Neural progenitor cell (in vitro differentiated cells): ENCODE data around the gene SIRT5.

ENCODE experiments used
- EZH2 ChIP-seq: fragments of 200-600 bp; sonication (generic); IDR thresholded peaks from 2 replicates; pipeline ENCODE4 v1.6.1; 2017; ENCODE audit warnings: antibody characterized with exemption, mild to moderate bottlenecking, moderate library complexity
- TF ChIP-seq, protein P1 (sequence below): fragments of 200-600 bp; sonication (generic); IDR thresholded peaks from 2 replicates; pipeline ENCODE4 v1.5.1; 2017; ENCODE audit warnings: antibody characterized with exemption, mild to moderate bottlenecking

DNA sequence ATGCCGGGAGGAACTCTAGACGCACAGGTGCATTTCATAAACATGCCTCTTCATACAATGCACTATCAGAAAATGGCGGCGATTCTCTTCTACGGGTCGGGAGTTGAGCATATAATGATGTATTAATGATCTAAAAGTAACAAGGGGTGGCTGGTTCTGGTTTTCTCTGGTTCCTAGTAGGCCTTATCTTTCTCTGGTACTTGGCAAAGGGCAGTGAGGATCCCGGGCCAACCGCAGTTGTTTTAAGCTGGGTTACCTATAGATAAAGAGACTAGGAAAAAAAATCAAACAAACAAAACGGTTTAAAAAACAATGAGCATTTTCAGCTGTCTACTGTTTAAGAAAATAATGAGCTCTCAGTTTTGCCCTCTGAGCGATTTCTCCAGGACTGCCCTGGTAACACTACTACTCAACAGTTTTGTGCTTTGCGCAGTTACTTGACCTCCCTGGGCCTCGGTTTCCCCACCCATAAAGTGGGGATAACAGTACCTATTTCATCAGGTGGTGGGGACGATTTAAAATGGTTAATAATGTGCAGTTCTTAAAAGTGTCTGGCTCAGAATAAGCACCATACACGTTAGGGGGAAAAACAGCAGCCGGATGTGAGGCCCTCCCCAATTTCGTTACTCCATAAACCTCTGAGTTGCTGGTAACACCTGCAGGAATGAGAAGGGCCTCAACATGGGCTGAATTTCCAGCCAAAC lies 1.3 kb upstream of the SIRT5 start:
- TF ChIP-seq, protein P1, sequence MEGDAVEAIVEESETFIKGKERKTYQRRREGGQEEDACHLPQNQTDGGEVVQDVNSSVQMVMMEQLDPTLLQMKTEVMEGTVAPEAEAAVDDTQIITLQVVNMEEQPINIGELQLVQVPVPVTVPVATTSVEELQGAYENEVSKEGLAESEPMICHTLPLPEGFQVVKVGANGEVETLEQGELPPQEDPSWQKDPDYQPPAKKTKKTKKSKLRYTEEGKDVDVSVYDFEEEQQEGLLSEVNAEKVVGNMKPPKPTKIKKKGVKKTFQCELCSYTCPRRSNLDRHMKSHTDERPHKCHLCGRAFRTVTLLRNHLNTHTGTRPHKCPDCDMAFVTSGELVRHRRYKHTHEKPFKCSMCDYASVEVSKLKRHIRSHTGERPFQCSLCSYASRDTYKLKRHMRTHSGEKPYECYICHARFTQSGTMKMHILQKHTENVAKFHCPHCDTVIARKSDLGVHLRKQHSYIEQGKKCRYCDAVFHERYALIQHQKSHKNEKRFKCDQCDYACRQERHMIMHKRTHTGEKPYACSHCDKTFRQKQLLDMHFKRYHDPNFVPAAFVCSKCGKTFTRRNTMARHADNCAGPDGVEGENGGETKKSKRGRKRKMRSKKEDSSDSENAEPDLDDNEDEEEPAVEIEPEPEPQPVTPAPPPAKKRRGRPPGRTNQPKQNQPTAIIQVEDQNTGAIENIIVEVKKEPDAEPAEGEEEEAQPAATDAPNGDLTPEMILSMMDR = no peak
- no peak for TF ChIP-seq EZH2
